RWPE2 (cell line): ENCODE results near the gene CDC42SE2.

Source experiments
- ATAC-seq: fragments of 200-7000 bp; cut with Tn5 transposase; 3 replicates; pipeline ENCODE4 v1.9.1; 2021; ENCODE audit warnings: low read depth
- DNase-seq: peaks from one replicate; pipeline ENCODE4 v3.0.0-alpha.2; 2020; ENCODE audit warnings: low spot score
- H3K27ac ChIP-seq: fragments of 450-650 bp; 2 replicates; pipeline ENCODE4 v1.5.1; 2017; ENCODE audit warnings: mild to moderate bottlenecking; ENCODE audit not compliant: poor library complexity, severe bottlenecking
- H3K27me3 ChIP-seq: fragments of 250-450 bp; sonication (Bioruptor Pico); 2 replicates; pipeline ENCODE4 v1.5.1; 2021; ENCODE audit warnings: mild to moderate bottlenecking, moderate library complexity; ENCODE audit not compliant: insufficient read depth, poor library complexity, severe bottlenecking
- H3K36me3 ChIP-seq: fragments of 250-450 bp; sonication (Bioruptor Pico); 2 replicates; pipeline ENCODE4 v1.5.1; 2020; ENCODE audit warnings: low read depth, mild to moderate bottlenecking, moderate library complexity
- H3K4me1 ChIP-seq: fragments of 250-450 bp; sonication (Bioruptor Pico); 2 replicates; pipeline ENCODE4 v1.5.1; 2021; ENCODE audit warnings: mild to moderate bottlenecking, moderate library complexity; ENCODE audit not compliant: insufficient read depth, poor library complexity, severe bottlenecking
- H3K4me3 ChIP-seq: fragments of 250-450 bp; sonication (Bioruptor Pico); 2 replicates; pipeline ENCODE4 v1.5.1; 2021; ENCODE audit warnings: mild to moderate bottlenecking, moderate library complexity; ENCODE audit not compliant: severe bottlenecking
- H3K9me3 ChIP-seq: fragments of 250-450 bp; sonication (Bioruptor Pico); 2 replicates; pipeline ENCODE4 v1.5.1; 2021; ENCODE audit warnings: mild to moderate bottlenecking, moderate library complexity; ENCODE audit not compliant: severe bottlenecking
- CTCF ChIP-seq: fragments of 450-650 bp; IDR thresholded peaks from one replicate; pipeline ENCODE4 v1.5.1; 2017; ENCODE audit warnings: mild to moderate bottlenecking, moderate library complexity; ENCODE audit not compliant: poor library complexity, severe bottlenecking

Gene CDC42SE2

GRCh38 chr5:131384173-131384572 lies 120.3 kb downstream of the CDC42SE2 start:
- no peaks in the 10 kb centered on the region for H3K27me3 ChIP-seq
- no peak for TF ChIP-seq CTCF
- H3K4me1 ChIP-seq = peaks cover 4% of the 10 kb centered on the region
- H3K27ac ChIP-seq = no peak overlapping the region
- H3K4me3 ChIP-seq = no peak overlapping the region
- DNase-seq (no peak), ATAC-seq (no peak)
- H3K9me3 ChIP-seq = no peaks in the 10 kb centered on the region
- H3K36me3 ChIP-seq = peaks cover 24% of the 10 kb centered on the region

GRCh38 chr5:131384616-131385214 lies 120.9 kb downstream of the CDC42SE2 start:
- Histone ChIP-seq H3K9me3 (no peaks in the 10 kb centered on the region), H3K36me3 (peaks cover 28% of the 10 kb centered on the region), H3K4me3 (no peak overlapping the region), H3K4me1 (no peaks in the 10 kb centered on the region), H3K27me3 (no peaks in the 10 kb centered on the region), H3K27ac (no peak overlapping the region)
- no peak for TF ChIP-seq CTCF
- ATAC-seq = no peak
- no peak for DNase-seq

GRCh38 chr5:131386124-131386523 lies 122.3 kb downstream of the CDC42SE2 start:
- no peak for DNase-seq
- TF ChIP-seq CTCF = no peak
- no peak overlapping the region for H3K27ac ChIP-seq

GRCh38 chr5:131386779-131387178 lies 122.9 kb downstream of the CDC42SE2 start:
- ATAC-seq (no peak), DNase-seq (no peak)
- H3K4me3 ChIP-seq = no peak overlapping the region
- no peaks in the 10 kb centered on the region for H3K27me3 ChIP-seq
- peaks cover 44% of the 10 kb centered on the region for H3K36me3 ChIP-seq
- H3K9me3 ChIP-seq = no peaks in the 10 kb centered on the region
- H3K27ac ChIP-seq = no peak overlapping the region
- TF ChIP-seq CTCF = no peak
- H3K4me1 ChIP-seq = no peaks in the 10 kb centered on the region

More at GRCh38 chr5:131386124-131386523, 122.3 kb downstream of the CDC42SE2 start:
- H3K4me1 ChIP-seq = no peaks in the 10 kb centered on the region
- ATAC-seq = no peak
- peaks cover 37% of the 10 kb centered on the region for H3K36me3 ChIP-seq
- H3K4me3 ChIP-seq = no peak overlapping the region
- no peaks in the 10 kb centered on the region for H3K27me3 ChIP-seq
- H3K9me3 ChIP-seq = no peaks in the 10 kb centered on the region

- no peaks in the 10 kb centered on the region for H3K4me1 ChIP-seq
- H3K36me3 ChIP-seq = peaks cover 48% of the 10 kb centered on the region
- no peak overlapping the region for H3K27ac ChIP-seq
- TF ChIP-seq CTCF = no peak
- no peaks in the 10 kb centered on the region for H3K9me3 ChIP-seq
- H3K4me3 ChIP-seq = no peak overlapping the region
- ATAC-seq = no peak
- DNase-seq = no peak
- no peaks in the 10 kb centered on the region for H3K27me3 ChIP-seq
Measured at GRCh38 chr5:131387255-131387654, 123.4 kb downstream of the CDC42SE2 start.
